Measurements from ENCODE around the gene TRPC4AP. TPM values are rescaled to one million over a fixed set of nuclear protein-coding genes. Genes with fewer than 3 reads are reported as not detected.

The TRPC4AP gene
- total RNA-seq, 1 experiment from 2014 or later = 48.6 TPM

DNA sequence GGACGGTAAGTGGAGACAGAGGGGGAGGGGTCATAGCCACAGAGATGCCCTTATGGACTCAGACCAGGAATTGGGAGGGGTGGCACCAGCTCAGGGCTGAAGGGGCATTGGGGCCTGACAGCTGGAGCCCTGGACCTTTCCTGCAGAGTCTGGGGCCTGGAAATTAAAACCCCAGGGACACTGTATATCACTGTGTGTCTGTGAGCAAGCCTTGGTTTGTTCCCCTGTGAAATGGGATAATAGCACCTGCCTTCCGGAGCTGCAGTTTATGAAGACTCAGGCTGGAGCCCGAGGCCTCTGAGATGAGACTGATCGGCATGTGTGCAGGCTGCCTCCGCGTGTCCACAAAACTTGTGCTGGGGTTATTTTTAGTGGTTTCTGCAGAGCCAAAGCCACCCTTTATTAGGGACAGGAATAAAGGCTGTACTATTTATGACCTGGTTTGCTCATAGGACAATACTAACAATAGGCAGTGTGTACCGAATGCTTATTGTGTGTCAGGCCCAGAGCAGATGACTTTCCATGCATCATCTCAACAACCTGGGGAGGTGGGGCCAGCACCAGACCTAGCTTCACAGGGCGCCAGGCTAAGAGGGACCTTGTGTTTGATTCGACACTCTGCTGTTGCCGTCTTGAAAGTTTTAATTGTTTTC lies 114.4 kb downstream of the TRPC4AP start:
- Histone ChIP-seq H3K4me3 (replicated peaks in 1 of 2; ENCODE audit: low read depth in 1 of 2, low read length in 2 of 2) (no peak overlapping the region), H3K9me3 (ENCODE audit: control insufficient read depth in 1 of 2, insufficient read depth in 1 of 2, low read depth in 1 of 2, low read length in 2 of 2) (no peaks in the 10 kb centered on the region), H3K27me3 (ENCODE audit: insufficient read depth, low read length) (peaks cover 4% of the 10 kb centered on the region; the same call in 1 of the 2 replicates), H3K36me3 (ENCODE audit: control insufficient read depth in 1 of 2, insufficient read depth in 2 of 2, low read length in 2 of 2) (no peaks in the 10 kb centered on the region), H3K4me2 (ENCODE audit: low read length) (no peak overlapping the region), H3K9ac (ENCODE audit: low read length) (no peak overlapping the region), H3K79me2 (ENCODE audit: insufficient read depth, low read length) (no peaks in the 10 kb centered on the region), H3K9me2 (ENCODE audit: insufficient read depth) (no peaks in the 10 kb centered on the region), H3K4me1 (ENCODE audit: control insufficient read depth in 1 of 2, insufficient read depth in 2 of 2, low read length in 2 of 2) (no peaks in the 10 kb centered on the region), H2AFZ (ENCODE audit: low read depth, low read length, poor library complexity, severe bottlenecking) (no peak overlapping the region), H3K27ac (ENCODE audit: low read depth, low read length) (no peak overlapping the region), H4K20me1 (ENCODE audit: insufficient read depth) (no peaks in the 10 kb centered on the region)
- TF ChIP-seq ELF1 (IDR thresholded peaks at IDR 0.05; ENCODE audit: borderline replicate concordance, low read depth) = no peak
- no peak for TF ChIP-seq SP1 (IDR thresholded peaks at IDR 0.05; ENCODE audit: low read depth)
- no peak for TF ChIP-seq EZH2phosphoT487 (IDR thresholded peaks at IDR 0.05; ENCODE audit: borderline replicate concordance)
- TF ChIP-seq, protein P1, sequence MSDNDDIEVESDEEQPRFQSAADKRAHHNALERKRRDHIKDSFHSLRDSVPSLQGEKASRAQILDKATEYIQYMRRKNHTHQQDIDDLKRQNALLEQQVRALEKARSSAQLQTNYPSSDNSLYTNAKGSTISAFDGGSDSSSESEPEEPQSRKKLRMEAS (IDR thresholded peaks at IDR 0.05) = no peak
- TF ChIP-seq CEBPB (IDR thresholded peaks at IDR 0.05; ENCODE audit: low read depth) = no peak
- TF ChIP-seq TCF7L2 (IDR thresholded peaks at IDR 0.05; ENCODE audit: borderline replicate concordance, extremely low read depth, insufficient read depth, insufficient read length) = no peak
- TF ChIP-seq POLR2A (IDR thresholded peaks at IDR 0.05; ENCODE audit: borderline replicate concordance, extremely low read depth, insufficient read depth, insufficient read length) = no peak
- TF ChIP-seq, protein P2, sequence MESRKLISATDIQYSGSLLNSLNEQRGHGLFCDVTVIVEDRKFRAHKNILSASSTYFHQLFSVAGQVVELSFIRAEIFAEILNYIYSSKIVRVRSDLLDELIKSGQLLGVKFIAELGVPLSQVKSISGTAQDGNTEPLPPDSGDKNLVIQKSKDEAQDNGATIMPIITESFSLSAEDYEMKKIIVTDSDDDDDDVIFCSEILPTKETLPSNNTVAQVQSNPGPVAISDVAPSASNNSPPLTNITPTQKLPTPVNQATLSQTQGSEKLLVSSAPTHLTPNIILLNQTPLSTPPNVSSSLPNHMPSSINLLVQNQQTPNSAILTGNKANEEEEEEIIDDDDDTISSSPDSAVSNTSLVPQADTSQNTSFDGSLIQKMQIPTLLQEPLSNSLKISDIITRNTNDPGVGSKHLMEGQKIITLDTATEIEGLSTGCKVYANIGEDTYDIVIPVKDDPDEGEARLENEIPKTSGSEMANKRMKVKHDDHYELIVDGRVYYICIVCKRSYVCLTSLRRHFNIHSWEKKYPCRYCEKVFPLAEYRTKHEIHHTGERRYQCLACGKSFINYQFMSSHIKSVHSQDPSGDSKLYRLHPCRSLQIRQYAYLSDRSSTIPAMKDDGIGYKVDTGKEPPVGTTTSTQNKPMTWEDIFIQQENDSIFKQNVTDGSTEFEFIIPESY (IDR thresholded peaks at IDR 0.05; ENCODE audit: extremely low read depth, insufficient replicate concordance, low read length) = no peak
- no peak for TF ChIP-seq POLR2AphosphoS5 (IDR thresholded peaks at IDR 0.05; ENCODE audit: low read depth, low read length)
- no peak for TF ChIP-seq SRF (IDR thresholded peaks at IDR 0.05; ENCODE audit: low read depth)
- TF ChIP-seq, protein P3, sequence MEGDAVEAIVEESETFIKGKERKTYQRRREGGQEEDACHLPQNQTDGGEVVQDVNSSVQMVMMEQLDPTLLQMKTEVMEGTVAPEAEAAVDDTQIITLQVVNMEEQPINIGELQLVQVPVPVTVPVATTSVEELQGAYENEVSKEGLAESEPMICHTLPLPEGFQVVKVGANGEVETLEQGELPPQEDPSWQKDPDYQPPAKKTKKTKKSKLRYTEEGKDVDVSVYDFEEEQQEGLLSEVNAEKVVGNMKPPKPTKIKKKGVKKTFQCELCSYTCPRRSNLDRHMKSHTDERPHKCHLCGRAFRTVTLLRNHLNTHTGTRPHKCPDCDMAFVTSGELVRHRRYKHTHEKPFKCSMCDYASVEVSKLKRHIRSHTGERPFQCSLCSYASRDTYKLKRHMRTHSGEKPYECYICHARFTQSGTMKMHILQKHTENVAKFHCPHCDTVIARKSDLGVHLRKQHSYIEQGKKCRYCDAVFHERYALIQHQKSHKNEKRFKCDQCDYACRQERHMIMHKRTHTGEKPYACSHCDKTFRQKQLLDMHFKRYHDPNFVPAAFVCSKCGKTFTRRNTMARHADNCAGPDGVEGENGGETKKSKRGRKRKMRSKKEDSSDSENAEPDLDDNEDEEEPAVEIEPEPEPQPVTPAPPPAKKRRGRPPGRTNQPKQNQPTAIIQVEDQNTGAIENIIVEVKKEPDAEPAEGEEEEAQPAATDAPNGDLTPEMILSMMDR (IDR thresholded peaks at IDR 0.05 in 2 of 3, conservative IDR thresholded peaks at IDR 0.05 in 1 of 3; ENCODE audit: borderline replicate concordance in 1 of 3, insufficient read depth in 1 of 3, low read depth in 2 of 3, low read length in 2 of 3) = no peak
- ChIA-PET CTCF (no interaction called here), POLR2A (no interaction called here), RAD21 (ENCODE audit: low non-redundant PET in 1 of 2, low total read pairs in 2 of 2, uncharacterized antibody in 2 of 2, unreplicated experiment in 2 of 2) (no interaction called here)
- no peak for ATAC-seq
- BruUV-seq (replicated peaks) = no TSS peak
- no peak for DNase-seq (ENCODE audit: low read depth, low spot score)
- intact Hi-C loops (cut with micrococcal nuclease) = no loop called here
